ENCODE data around the gene ARHGAP31. TPM values are rescaled to one million over a fixed set of nuclear protein-coding genes. Genes with fewer than 3 reads are reported as not detected.

The ARHGAP31 gene
- total and polyA plus RNA-seq, 10 of the 15 experiments (the other 5 are each of a cell fraction or from before 2014, with no cell fraction given): 0.97 to 29.8 (median 10.3) TPM

DNA sequence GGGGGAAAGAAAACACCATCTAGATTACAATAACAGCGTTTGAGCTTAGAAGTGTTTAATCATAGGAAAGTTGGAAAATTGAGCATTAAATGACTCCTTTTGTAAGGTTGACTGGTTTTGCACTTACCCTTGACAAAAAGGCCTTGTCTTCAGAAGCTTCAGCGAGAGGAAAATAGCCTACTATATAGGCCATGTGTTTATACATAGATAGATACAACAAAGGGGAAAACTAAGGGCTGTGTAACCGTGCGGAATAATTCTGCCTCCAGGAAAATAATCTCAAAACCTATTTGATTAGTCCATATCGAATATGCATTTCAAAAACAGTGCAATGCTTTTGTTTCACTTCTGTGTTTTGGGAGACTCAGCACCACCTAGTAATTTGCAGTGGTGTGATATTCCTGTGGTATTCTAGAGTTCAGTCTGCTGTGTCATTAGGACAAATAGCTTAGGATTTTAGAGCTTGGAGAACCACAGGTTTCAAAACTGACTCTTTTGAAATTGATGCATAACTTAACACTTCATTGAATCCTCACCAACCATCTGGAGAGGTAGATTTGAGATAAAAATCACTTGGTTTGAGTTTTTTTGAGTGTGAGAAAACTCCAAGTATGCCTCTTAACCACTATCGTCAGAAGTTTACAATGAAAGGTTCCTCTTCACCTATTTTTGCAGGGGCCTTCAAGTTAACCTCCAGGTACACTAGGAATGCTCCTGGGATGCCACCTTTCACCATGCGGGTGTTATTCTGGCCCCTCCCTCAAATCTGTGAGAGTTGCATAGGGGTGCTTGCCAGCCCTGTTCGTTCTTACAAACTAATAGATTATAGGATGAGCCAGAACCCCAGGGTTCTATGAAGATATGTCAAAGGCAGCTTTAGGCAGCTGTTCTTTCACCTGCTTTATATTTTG lies 1.9 kb downstream of the ARHGAP31 start (continued):
- TF ChIP-seq, protein P1, sequence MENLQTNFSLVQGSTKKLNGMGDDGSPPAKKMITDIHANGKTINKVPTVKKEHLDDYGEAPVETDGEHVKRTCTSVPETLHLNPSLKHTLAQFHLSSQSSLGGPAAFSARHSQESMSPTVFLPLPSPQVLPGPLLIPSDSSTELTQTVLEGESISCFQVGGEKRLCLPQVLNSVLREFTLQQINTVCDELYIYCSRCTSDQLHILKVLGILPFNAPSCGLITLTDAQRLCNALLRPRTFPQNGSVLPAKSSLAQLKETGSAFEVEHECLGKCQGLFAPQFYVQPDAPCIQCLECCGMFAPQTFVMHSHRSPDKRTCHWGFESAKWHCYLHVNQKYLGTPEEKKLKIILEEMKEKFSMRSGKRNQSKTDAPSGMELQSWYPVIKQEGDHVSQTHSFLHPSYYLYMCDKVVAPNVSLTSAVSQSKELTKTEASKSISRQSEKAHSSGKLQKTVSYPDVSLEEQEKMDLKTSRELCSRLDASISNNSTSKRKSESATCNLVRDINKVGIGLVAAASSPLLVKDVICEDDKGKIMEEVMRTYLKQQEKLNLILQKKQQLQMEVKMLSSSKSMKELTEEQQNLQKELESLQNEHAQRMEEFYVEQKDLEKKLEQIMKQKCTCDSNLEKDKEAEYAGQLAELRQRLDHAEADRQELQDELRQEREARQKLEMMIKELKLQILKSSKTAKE (IDR thresholded peaks at IDR 0.05; ENCODE audit: low read depth, poor library complexity, severe bottlenecking): peak; percentile 45
- peak; percentile 56 for TF ChIP-seq RUNX3 (IDR thresholded peaks at IDR 0.05; ENCODE audit: low read length)

DNA sequence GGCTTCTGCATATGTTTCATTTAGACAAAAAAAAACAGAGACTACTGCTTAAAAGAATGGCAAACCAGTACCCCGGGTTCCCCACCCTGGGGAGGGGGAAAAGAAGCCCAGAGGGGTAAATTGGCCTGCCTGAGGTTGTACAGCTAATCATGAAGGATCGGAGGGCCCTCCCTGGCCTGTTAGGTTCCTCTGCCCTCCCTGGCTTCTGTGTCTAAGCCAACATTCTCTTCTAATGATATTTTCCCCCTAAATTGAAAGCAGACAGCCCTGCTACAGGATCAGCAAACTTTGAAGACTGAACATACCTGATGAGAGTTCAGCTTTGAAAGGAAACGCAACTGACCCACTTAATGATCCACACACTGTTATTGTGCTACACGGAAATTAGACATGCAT lies 2.5 kb downstream of the ARHGAP31 start:
- FAIRE-seq (no peak), ATAC-seq (no peak), DNase-seq (ENCODE audit: low read depth, low spot score) (no peak)
- no TSS peak for BruUV-seq (replicated peaks)
- ChIA-PET RAD21 (ENCODE audit: unreplicated experiment) (interaction anchor here (0.6 to 7.1 kb wide), 11 partner anchors 25 to 384 kb away, joined by 3 to 66 read pairs (median 3); partner anchors contain the start of genes B4GALT4 and TIMMDC1), CTCF (interaction anchor here (1.0 to 4.6 kb wide), 5 partner anchors 10 to 56 kb away, joined by 3 to 20 read pairs (median 6); no protein-coding TSS in a partner anchor), POLR2A (interaction anchor here (0.8 to 4.8 kb wide), 7 partner anchors 8 to 167 kb away, joined by 3 to 25 read pairs (median 4); partner anchors contain the start of gene TMEM39A), SMC1A (ENCODE audit: uncharacterized antibody, unreplicated experiment) (interaction anchor here (1.0 to 6.9 kb wide), 14 partner anchors 9 to 384 kb away, joined by 3 to 62 read pairs (median 8); no protein-coding TSS in a partner anchor)
- no peaks in the 10 kb centered on the region for H4K20me1 ChIP-seq (ENCODE audit: control insufficient read depth, insufficient read depth)
- H3K27me3 ChIP-seq (replicated peaks in 1 of 2; ENCODE audit: control insufficient read depth in 2 of 2, insufficient read depth in 2 of 2, low read length in 1 of 2): no peaks in the 10 kb centered on the region
- no peaks in the 10 kb centered on the region for H3K9me3 ChIP-seq (replicated peaks; ENCODE audit: control insufficient read depth, insufficient read depth, low read length)
- peaks cover 43% of the 10 kb centered on the region for H3K4me1 ChIP-seq (ENCODE audit: control insufficient read depth, insufficient read depth, low read length)
- H3K9ac ChIP-seq (ENCODE audit: control insufficient read depth, insufficient read depth, low read length): peak overlapping the region; percentile 59
- H2AFZ ChIP-seq (ENCODE audit: control insufficient read depth, low read depth, low read length): no peak overlapping the region
- in situ Hi-C loops (cut with MboI): loop anchor here (25.0 kb wide), 1 partner anchor 391 kb away; the partner anchor contains the start of gene COX17
- H3K4me2 ChIP-seq (ENCODE audit: control insufficient read depth, insufficient read depth): peak overlapping the region; percentile 74
- no peaks in the 10 kb centered on the region for H3K36me3 ChIP-seq (ENCODE audit: control insufficient read depth in 2 of 2, insufficient read depth in 2 of 2, low read length in 1 of 2)
- H3K79me2 ChIP-seq (ENCODE audit: control insufficient read depth, insufficient read depth, low read length): peaks cover 63% of the 10 kb centered on the region
- intact Hi-C loops (cut with micrococcal nuclease; ENCODE audit: unreplicated experiment): loop anchor here (10.0 kb wide), 2 partner anchors 168 to 798 kb away; partner anchors contain the start of genes GSK3B, POGLUT1 and TMEM39A
- H3K4me3 ChIP-seq: peak overlapping the region; percentile 94
- H3K27ac ChIP-seq (ENCODE audit: control insufficient read depth, insufficient read depth): peak overlapping the region; percentile 96
- WGBS (ENCODE audit: insufficient coverage, insufficient replicate concordance, low lambda C conversion rate, missing lambda C conversion rate): 28% methylated on average over 4 of the region's 4 CpGs
- TF ChIP-seq SMAD5 (IDR thresholded peaks at IDR 0.05; ENCODE audit: low read depth): no peak
- no peak for TF ChIP-seq TCF7 (IDR thresholded peaks at IDR 0.05; ENCODE audit: borderline replicate concordance)
- TF ChIP-seq SRF (IDR thresholded peaks at IDR 0.05; ENCODE audit: low read depth in 2 of 2, low read length in 2 of 2): no peak
- no peak for TF ChIP-seq BRCA1 (IDR thresholded peaks at IDR 0.05; ENCODE audit: low read depth, low read length)
- TF ChIP-seq, protein P2, sequence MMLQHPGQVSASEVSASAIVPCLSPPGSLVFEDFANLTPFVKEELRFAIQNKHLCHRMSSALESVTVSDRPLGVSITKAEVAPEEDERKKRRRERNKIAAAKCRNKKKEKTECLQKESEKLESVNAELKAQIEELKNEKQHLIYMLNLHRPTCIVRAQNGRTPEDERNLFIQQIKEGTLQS (IDR thresholded peaks at IDR 0.05; ENCODE audit: borderline replicate concordance, extremely low read depth, low read depth, low read length): no peak
- no peak for TF ChIP-seq MYB (IDR thresholded peaks at IDR 0.05; ENCODE audit: borderline replicate concordance, low read depth, low read length)
- TF ChIP-seq ZNF622 (IDR thresholded peaks at IDR 0.05): no peak
- TF ChIP-seq, protein P1 (IDR thresholded peaks at IDR 0.05; ENCODE audit: low read depth, poor library complexity, severe bottlenecking): no peak
- TF ChIP-seq, protein P3, sequence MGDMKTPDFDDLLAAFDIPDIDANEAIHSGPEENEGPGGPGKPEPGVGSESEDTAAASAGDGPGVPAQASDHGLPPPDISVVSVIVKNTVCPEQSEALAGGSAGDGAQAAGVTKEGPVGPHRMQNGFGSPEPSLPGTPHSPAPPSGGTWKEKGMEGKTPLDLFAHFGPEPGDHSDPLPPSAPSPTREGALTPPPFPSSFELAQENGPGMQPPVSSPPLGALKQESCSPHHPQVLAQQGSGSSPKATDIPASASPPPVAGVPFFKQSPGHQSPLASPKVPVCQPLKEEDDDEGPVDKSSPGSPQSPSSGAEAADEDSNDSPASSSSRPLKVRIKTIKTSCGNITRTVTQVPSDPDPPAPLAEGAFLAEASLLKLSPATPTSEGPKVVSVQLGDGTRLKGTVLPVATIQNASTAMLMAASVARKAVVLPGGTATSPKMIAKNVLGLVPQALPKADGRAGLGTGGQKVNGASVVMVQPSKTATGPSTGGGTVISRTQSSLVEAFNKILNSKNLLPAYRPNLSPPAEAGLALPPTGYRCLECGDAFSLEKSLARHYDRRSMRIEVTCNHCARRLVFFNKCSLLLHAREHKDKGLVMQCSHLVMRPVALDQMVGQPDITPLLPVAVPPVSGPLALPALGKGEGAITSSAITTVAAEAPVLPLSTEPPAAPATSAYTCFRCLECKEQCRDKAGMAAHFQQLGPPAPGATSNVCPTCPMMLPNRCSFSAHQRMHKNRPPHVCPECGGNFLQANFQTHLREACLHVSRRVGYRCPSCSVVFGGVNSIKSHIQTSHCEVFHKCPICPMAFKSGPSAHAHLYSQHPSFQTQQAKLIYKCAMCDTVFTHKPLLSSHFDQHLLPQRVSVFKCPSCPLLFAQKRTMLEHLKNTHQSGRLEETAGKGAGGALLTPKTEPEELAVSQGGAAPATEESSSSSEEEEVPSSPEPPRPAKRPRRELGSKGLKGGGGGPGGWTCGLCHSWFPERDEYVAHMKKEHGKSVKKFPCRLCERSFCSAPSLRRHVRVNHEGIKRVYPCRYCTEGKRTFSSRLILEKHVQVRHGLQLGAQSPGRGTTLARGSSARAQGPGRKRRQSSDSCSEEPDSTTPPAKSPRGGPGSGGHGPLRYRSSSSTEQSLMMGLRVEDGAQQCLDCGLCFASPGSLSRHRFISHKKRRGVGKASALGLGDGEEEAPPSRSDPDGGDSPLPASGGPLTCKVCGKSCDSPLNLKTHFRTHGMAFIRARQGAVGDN (IDR thresholded peaks at IDR 0.05): no peak
